ENCODE measurements around the gene B4GALNT4.

DNA sequence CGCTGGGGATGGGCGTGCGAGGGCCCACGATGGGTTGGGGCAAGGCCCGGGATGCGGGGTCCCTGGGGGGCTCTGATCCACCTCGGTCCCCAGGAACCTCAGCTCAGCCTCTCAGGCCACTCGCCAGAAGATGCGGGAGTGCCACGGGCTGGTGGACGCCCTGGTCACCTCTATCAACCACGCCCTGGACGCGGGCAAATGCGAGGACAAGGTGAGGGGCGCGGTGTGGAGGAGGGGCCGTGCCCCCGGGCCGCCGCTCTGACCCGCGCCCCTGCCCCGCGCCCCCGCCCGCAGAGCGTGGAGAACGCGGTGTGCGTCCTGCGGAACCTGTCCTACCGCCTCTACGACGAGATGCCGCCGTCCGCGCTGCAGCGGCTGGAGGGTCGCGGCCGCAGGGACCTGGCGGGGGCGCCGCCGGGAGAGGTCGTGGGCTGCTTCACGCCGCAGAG, 31.0 kb downstream of the B4GALNT4 start:
- TF ChIP-seq, protein P1, sequence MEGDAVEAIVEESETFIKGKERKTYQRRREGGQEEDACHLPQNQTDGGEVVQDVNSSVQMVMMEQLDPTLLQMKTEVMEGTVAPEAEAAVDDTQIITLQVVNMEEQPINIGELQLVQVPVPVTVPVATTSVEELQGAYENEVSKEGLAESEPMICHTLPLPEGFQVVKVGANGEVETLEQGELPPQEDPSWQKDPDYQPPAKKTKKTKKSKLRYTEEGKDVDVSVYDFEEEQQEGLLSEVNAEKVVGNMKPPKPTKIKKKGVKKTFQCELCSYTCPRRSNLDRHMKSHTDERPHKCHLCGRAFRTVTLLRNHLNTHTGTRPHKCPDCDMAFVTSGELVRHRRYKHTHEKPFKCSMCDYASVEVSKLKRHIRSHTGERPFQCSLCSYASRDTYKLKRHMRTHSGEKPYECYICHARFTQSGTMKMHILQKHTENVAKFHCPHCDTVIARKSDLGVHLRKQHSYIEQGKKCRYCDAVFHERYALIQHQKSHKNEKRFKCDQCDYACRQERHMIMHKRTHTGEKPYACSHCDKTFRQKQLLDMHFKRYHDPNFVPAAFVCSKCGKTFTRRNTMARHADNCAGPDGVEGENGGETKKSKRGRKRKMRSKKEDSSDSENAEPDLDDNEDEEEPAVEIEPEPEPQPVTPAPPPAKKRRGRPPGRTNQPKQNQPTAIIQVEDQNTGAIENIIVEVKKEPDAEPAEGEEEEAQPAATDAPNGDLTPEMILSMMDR (IDR thresholded peaks at IDR 0.05; ENCODE audit: borderline replicate concordance, extremely low read depth, low read length, poor library complexity, severe bottlenecking): no peak
- TF ChIP-seq EZH2 (IDR thresholded peaks at IDR 0.05; ENCODE audit: borderline replicate concordance, low read depth, low read length, severe bottlenecking): no peak

Data from DND-41 (cell line).